Activated CD8-positive, alpha-beta memory T cell treated with anti-CD3 and anti-CD28 coated beads for 36 hours (primary cell): Measurements from ENCODE around the gene MAST4. TPM values are rescaled to one million over a fixed set of nuclear protein-coding genes. Genes with fewer than 3 reads are reported as not detected.

Experiments
- CTCF ChIA-PET: fragments of 350-600 bp; sonication (Branson Sonifier 250); formaldehyde crosslinking; loops from one replicate; lab custom pipeline; 2021; ENCODE audit warnings: antibody characterized with exemption; lab: Charles Lee
- POLR2A ChIA-PET: fragments of 350-600 bp; sonication (Branson Sonifier 250); formaldehyde crosslinking; loops from one replicate; lab custom pipeline; 2021; ENCODE audit warnings: antibody characterized with exemption; lab: Charles Lee
- total RNA-seq, 2 experiments: library from RNA; stranded (reverse); gene quantifications; one replicate each; pipeline ENCODE4 v1.2.3, GENCODE V29; 2021

Gene MAST4
- total RNA-seq, 2 experiments from 2014 or later, result 11.4 to 11.6 TPM

DNA sequence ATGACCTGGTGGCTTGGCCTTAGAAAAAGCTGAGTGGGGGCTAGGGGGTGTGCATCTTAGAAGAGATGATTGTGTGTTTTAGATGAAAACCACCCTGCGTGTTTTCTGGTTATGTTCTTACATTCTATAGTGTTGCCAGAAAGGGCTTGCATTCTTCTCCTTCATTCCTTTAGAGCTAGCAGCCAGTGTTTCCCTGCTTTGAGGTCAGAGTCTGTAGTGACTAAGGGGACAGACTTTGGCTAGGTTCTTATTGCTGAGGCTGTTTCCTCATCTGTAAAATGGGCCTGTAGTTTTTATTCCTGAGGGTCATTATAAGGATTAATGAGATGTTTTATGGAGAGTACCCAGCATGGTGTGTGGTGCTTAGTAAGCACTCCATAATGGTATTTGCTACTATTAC, 6.4 kb downstream of the MAST4 start:
- ChIA-PET POLR2A (no interaction called here), CTCF (no interaction called here)

- POLR2A ChIA-PET, result no interaction called here
- CTCF ChIA-PET, result no interaction called here
Observed at GRCh38 chr5:66603164-66603563, 7.0 kb downstream of the MAST4 start.

DNA sequence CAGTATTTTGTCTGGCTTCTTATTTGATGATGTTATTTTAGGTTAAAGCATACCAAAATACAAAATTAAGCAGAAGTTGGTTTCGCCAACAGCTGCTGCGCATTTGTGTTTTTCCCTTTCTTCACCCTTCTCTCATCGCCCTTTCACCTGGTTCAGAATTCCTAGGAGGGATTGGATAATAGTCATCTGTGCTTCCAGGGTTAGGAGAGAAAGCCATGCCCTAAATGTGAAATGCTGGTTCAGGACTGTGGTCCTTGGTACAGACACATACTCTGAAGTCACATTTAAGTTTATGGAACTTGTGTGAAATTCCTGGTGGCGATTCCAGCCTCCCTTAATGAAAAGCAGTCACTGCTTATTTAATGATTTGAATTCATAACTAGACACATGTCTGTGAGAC, 7.7 kb downstream of the MAST4 start:
- CTCF ChIA-PET, result no interaction called here

DNA sequence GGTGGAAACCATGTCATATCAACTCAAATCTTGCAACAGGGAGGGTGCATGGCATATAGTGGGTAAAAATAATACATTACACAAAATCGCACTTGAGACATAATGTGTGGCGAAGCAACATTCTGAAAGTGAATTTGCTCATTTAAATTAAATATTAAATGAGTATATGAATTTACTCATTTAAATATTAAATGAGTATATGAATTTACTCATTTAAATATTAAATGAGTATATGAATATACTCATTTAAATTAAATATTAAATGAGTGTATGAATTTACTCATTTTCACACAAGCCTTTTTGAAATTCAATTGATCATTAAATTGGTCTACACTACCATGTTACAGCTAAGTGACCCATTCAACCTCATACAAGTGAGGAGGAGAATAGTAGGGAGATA, 10.5 kb downstream of the MAST4 start:
- POLR2A ChIA-PET, result no interaction called here
- CTCF ChIA-PET, result no interaction called here

More for the DNA sequence above, 7.7 kb downstream of the MAST4 start:
- POLR2A ChIA-PET, result no interaction called here

DNA sequence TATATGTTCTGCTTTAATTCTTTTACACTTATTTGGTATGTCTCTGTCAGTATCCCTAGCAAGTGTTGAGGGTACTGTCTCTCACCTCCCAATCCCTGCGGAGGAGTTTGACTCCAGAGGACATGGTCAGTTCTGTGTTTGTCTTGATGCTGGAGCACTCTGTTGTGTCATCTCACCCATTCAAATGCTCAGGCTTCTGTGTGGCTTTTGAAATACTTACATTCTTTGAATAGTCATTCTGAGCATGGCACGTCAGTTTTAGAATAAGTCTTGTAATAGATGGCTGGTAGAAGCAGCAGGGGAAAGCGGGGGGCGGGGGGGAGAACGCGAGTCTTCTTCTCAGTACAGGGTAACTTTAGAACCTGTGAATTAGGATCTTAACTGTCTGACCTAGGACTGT, 12.3 kb downstream of the MAST4 start:
- POLR2A ChIA-PET, result no interaction called here
- CTCF ChIA-PET, result no interaction called here

DNA sequence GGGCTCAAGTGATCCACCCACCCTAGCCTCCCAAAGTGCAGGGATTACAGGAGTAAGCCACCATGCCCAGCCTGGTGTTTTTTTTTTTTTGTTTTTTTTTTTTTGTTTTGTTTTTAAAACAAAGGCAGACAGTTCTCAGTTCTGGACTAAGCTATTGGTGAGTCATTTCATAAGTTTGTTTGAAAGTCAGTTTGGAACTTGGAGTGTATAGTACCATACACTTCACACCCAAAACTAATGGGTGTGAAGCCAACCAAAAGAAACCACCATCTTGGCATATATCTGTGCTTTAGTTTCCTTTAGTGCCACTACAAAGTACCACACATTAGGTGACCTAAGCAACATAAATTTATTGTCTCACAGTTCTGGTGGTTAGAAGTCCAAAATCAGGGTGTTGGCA, 13.4 kb downstream of the MAST4 start:
- CTCF ChIA-PET, result no interaction called here
- POLR2A ChIA-PET, result no interaction called here

- POLR2A ChIA-PET, result no interaction called here
- CTCF ChIA-PET, result no interaction called here
Observed at GRCh38 chr5:66612226-66612625, 16.0 kb downstream of the MAST4 start.

GRCh38 chr5:66615136-66615535, 18.9 kb downstream of the MAST4 start:
- ChIA-PET POLR2A (no interaction called here), CTCF (no interaction called here)

GRCh38 chr5:66615894-66616293, 19.7 kb downstream of the MAST4 start:
- ChIA-PET POLR2A (no interaction called here), CTCF (no interaction called here)

- ChIA-PET POLR2A (no interaction called here), CTCF (no interaction called here)
Observed at GRCh38 chr5:66616520-66617225, 20.5 kb downstream of the MAST4 start.

- ChIA-PET POLR2A (no interaction called here), CTCF (no interaction called here)
Observed at GRCh38 chr5:66617226-66617861, 21.2 kb downstream of the MAST4 start.

DNA sequence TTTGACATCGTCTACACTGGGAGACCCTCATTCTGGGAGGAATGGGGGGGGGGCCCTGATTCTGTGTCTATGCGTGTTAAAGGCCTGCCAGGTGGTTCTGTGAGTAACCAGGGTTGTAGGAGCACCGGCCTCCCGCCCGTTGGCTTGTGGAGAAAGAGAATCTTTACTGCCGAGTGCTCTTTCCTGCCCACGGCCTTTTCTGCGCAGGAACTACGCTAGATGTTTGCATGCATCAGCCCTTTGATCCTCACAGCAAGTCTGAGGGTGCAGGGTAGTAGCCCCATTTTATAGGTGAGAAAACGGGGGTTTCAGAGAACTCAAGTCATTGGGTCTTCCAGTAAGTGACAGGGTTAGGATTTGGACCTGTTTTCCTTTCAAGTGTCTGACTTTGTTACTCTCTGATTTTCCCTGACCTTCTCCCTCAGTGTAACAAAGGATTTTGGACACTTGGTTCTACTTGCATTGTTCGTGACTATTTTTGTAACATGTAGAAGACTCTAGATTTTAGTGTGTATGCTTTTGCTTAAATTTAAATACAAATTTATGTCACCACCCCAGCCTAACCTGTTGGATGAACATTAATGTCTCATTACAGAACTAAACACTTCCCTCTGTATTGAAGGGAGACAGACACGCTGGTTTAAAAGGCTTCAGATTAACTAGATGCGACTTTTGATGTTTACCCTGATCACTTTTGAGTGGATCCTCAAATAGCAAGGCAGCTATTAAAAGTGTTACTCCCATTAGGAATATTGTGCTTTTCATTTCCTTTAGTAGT, 22.0 kb downstream of the MAST4 start:
- ChIA-PET POLR2A (no interaction called here), CTCF (no interaction called here)

GRCh38 chr5:66620711-66621110, 24.5 kb downstream of the MAST4 start:
- ChIA-PET POLR2A (no interaction called here), CTCF (no interaction called here)

GRCh38 chr5:66621146-66621545, 25.0 kb downstream of the MAST4 start:
- ChIA-PET POLR2A (no interaction called here), CTCF (no interaction called here)

DNA sequence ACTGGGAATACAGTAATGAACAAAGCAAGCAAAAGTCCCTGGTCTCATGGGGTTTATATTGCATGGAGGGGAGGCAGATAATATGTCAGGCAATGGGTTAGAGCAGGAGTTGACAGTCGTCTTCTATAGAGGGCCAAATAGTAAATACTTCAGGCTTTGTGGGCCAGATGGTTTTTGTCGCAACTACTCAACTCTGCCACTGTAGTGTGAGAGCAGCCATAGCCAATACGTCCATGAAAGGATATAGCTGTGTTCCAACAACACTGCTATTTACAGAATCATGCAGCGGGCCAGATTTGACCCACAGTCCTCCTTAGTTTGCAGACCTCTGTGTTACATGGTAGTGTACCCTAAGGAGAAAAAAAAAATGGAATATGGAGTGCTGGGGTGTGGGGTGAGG, 25.5 kb downstream of the MAST4 start:
- POLR2A ChIA-PET, result no interaction called here
- CTCF ChIA-PET, result no interaction called here

DNA sequence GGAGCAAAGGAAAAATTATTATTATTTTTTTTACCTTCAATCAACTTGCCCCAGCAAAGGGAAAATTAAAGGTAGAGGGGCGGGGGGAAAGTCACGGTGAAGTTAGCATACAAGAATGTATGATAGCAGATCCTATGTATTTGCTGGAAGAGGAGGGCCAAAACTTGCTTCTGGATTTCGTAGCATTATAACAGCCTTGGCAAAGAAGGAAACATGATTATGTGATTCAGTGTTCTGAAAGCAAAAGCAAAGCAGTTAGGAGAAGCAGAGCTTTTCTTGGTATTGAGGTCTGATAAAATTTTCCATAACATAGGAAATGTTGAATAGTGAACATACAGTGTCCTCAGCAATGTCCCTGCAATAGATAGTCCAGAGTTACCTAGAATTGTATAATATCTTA, 32.4 kb downstream of the MAST4 start:
- ChIA-PET CTCF (interaction anchor here (1.5 kb wide), 1 partner anchor 322 kb away, joined by 4 read pairs; no protein-coding TSS in a partner anchor), POLR2A (no interaction called here)

GRCh38 chr5:66629446-66629845, 33.3 kb downstream of the MAST4 start:
- CTCF ChIA-PET, result no interaction called here

GRCh38 chr5:66633754-66634153, 37.6 kb downstream of the MAST4 start:
- ChIA-PET POLR2A (no interaction called here), CTCF (no interaction called here)

More at GRCh38 chr5:66629446-66629845, 33.3 kb downstream of the MAST4 start:
- POLR2A ChIA-PET, result no interaction called here

DNA sequence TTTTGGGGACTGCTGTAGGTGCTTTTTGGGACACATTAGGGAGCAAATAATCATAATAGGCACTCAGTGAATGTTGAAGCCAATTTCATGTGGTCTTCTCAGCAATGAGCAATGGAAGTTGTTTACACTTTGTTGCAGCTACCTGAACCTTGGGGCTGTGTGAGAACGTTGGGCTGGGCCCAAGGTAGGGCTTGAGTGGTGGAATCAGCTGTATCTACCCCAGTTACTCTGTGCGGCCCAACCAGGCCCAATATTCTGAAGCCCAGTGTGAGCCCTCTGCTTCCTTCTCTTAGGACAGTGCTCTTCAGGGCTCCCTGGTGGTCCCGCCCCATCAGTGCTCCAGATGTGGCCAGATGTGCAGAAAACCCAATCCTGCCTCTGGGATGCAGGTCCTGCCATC, 38.4 kb downstream of the MAST4 start:
- ChIA-PET CTCF (no interaction called here), POLR2A (no interaction called here)

- CTCF ChIA-PET, result no interaction called here
- POLR2A ChIA-PET, result interaction anchor here (0.7 kb wide), 1 partner anchor 334 kb away, joined by 4 read pairs; no protein-coding TSS in a partner anchor
Observed at GRCh38 chr5:66637994-66638393, 41.8 kb downstream of the MAST4 start.

GRCh38 chr5:66639037-66639436, 42.8 kb downstream of the MAST4 start:
- ChIA-PET CTCF (no interaction called here), POLR2A (no interaction called here)
